ENCODE data around the gene PDZD2. TPM values are rescaled to one million over a fixed set of nuclear protein-coding genes. Genes with fewer than 3 reads are reported as not detected.
"Not testable (repeated sequence)": the region's sequence is repeated elsewhere in the genome, so short reads cannot be mapped to it uniquely, and the experiment has no call there.

The PDZD2 gene
- total RNA-seq, 4 donors from 2014 or later = 107 to 195 (median 123) TPM

GRCh38 chr5:32069396-32069795 lies 430.5 kb downstream of the PDZD2 start:
- WGBS = 100% methylated on average over 3 of the region's 3 CpGs
- no peak for DNase-seq (ENCODE audit: low spot score in 2 of 2)
- Histone ChIP-seq H3K9me3 (no peaks in the 10 kb centered on the region), H3K36me3 (peaks cover 35% of the 10 kb centered on the region), H3K4me1 (no peaks in the 10 kb centered on the region), H3K27me3 (no peaks in the 10 kb centered on the region), H3K27ac (no peak overlapping the region), H3K4me3 (no peak overlapping the region)
- TF ChIP-seq CTCF (IDR thresholded peaks at IDR 0.05) = no peak
- no peak for TF ChIP-seq POLR2AphosphoS5 (IDR thresholded peaks at IDR 0.05)
- no peak for TF ChIP-seq POLR2A (IDR thresholded peaks at IDR 0.05)
- TF ChIP-seq EP300 (IDR thresholded peaks at IDR 0.05) = no peak

- H3K27ac ChIP-seq = no peak overlapping the region
- H3K36me3 ChIP-seq = peaks cover 36% of the 10 kb centered on the region
- H3K27me3 ChIP-seq = no peaks in the 10 kb centered on the region
- no peaks in the 10 kb centered on the region for H3K9me3 ChIP-seq
- DNase-seq (ENCODE audit: low spot score in 2 of 2) = no peak
- H3K4me1 ChIP-seq = no peaks in the 10 kb centered on the region
- no peak for TF ChIP-seq POLR2AphosphoS5 (IDR thresholded peaks at IDR 0.05)
- no peak for TF ChIP-seq EP300 (IDR thresholded peaks at IDR 0.05)
- TF ChIP-seq POLR2A (IDR thresholded peaks at IDR 0.05) = no peak
- no peak for TF ChIP-seq CTCF (IDR thresholded peaks at IDR 0.05)
- 82% methylated on average over 7 of the region's 7 CpGs for WGBS
- H3K4me3 ChIP-seq = no peak overlapping the region
Observed at GRCh38 chr5:32071351-32071944, 432.5 kb downstream of the PDZD2 start.

- Histone ChIP-seq H3K9me3 (no peaks in the 10 kb centered on the region), H3K27me3 (no peaks in the 10 kb centered on the region), H3K4me1 (no peaks in the 10 kb centered on the region), H3K27ac (no peak overlapping the region), H3K4me3 (no peak overlapping the region), H3K36me3 (peaks cover 36% of the 10 kb centered on the region)
- 97% methylated on average over 14 of the region's 14 CpGs for WGBS
- no peak for DNase-seq (ENCODE audit: low spot score in 2 of 2)
- TF ChIP-seq CTCF (IDR thresholded peaks at IDR 0.05) (no peak), POLR2AphosphoS5 (IDR thresholded peaks at IDR 0.05) (no peak), EP300 (IDR thresholded peaks at IDR 0.05) (no peak), POLR2A (IDR thresholded peaks at IDR 0.05) (no peak)
Observed at GRCh38 chr5:32072054-32072453, 433.1 kb downstream of the PDZD2 start.

- no peak for TF ChIP-seq POLR2AphosphoS5 (IDR thresholded peaks at IDR 0.05)
- TF ChIP-seq EP300 (IDR thresholded peaks at IDR 0.05) = no peak
- TF ChIP-seq CTCF (IDR thresholded peaks at IDR 0.05) = no peak
- TF ChIP-seq POLR2A (IDR thresholded peaks at IDR 0.05) = no peak
- Histone ChIP-seq H3K27me3 (no peaks in the 10 kb centered on the region), H3K36me3 (peaks cover 36% of the 10 kb centered on the region), H3K4me3 (no peak overlapping the region), H3K27ac (no peak overlapping the region), H3K4me1 (no peaks in the 10 kb centered on the region), H3K9me3 (no peaks in the 10 kb centered on the region)
- 72% methylated on average over 5 of the region's 5 CpGs for whole genome bisulfite sequencing
- DNase-seq (ENCODE audit: low spot score in 2 of 2) = peak in 1 of 2 donors; percentile 44
Observed at GRCh38 chr5:32074401-32074800, 435.5 kb downstream of the PDZD2 start.

GRCh38 chr5:32076699-32077695 lies 438.1 kb downstream of the PDZD2 start:
- H3K4me3 ChIP-seq = no peak overlapping the region
- H3K9me3 ChIP-seq = no peaks in the 10 kb centered on the region
- H3K4me1 ChIP-seq = no peaks in the 10 kb centered on the region
- WGBS = 57% methylated on average over 4 of the region's 4 CpGs
- H3K36me3 ChIP-seq = peaks cover 23% of the 10 kb centered on the region
- no peaks in the 10 kb centered on the region for H3K27me3 ChIP-seq
- peak in 1 of 2 donors; percentile 37 for DNase-seq (ENCODE audit: low spot score in 2 of 2)
- TF ChIP-seq POLR2AphosphoS5 (IDR thresholded peaks at IDR 0.05) = no peak
- peak; percentile 64 to 66 for TF ChIP-seq CTCF (IDR thresholded peaks at IDR 0.05)
- TF ChIP-seq EP300 (IDR thresholded peaks at IDR 0.05) = no peak
- H3K27ac ChIP-seq = no peak overlapping the region

GRCh38 chr5:32078855-32079254 lies 439.9 kb downstream of the PDZD2 start:
- not testable (repeated sequence) for H3K4me3 ChIP-seq, H3K4me1 ChIP-seq, H3K36me3 ChIP-seq, H3K27ac ChIP-seq, H3K9me3 ChIP-seq, H3K27me3 ChIP-seq
- 91% methylated on average over 6 of the region's 6 CpGs for WGBS
- peak in 1 of 2 donors; percentile 63 for DNase-seq (ENCODE audit: low spot score in 2 of 2)

GRCh38 chr5:32080565-32080964 lies 441.6 kb downstream of the PDZD2 start:
- not testable (repeated sequence) for H3K27ac ChIP-seq; H3K36me3 ChIP-seq; H3K4me1 ChIP-seq; DNase-seq (ENCODE audit: low spot score in 2 of 2); H3K27me3 ChIP-seq; H3K9me3 ChIP-seq; H3K4me3 ChIP-seq
- WGBS = 100% methylated on average over 1 of the region's 1 CpG

All from suprapubic skin (tissue), 4 donors.